Panc1 (cell line): Measurements from ENCODE around the gene HSPBAP1.

Experiments
- POLR2AphosphoS5 ChIP-seq: IDR thresholded peaks from 2 replicates; pipeline ENCODE4 v1.6.1; 2012; ENCODE audit warnings: mild to moderate bottlenecking, low read depth, low read length, moderate library complexity
- SIN3A ChIP-seq: IDR thresholded peaks from 2 replicates; pipeline ENCODE4 v1.6.1; 2012; ENCODE audit warnings: low read depth, mild to moderate bottlenecking, low read length, moderate library complexity, borderline replicate concordance; ENCODE audit not compliant: insufficient read depth
- TCF7L2 ChIP-seq: IDR thresholded peaks from 2 replicates; pipeline ENCODE4 v1.6.1; 2011; ENCODE audit warnings: mild to moderate bottlenecking, low read depth, low read length, inconsistent platforms
- TF ChIP-seq, protein P1 (sequence below): fragments of 450-650 bp; IDR thresholded peaks from 2 replicates; pipeline ENCODE4 v1.5.1; 2017; ENCODE audit warnings: mild to moderate bottlenecking

DNA sequence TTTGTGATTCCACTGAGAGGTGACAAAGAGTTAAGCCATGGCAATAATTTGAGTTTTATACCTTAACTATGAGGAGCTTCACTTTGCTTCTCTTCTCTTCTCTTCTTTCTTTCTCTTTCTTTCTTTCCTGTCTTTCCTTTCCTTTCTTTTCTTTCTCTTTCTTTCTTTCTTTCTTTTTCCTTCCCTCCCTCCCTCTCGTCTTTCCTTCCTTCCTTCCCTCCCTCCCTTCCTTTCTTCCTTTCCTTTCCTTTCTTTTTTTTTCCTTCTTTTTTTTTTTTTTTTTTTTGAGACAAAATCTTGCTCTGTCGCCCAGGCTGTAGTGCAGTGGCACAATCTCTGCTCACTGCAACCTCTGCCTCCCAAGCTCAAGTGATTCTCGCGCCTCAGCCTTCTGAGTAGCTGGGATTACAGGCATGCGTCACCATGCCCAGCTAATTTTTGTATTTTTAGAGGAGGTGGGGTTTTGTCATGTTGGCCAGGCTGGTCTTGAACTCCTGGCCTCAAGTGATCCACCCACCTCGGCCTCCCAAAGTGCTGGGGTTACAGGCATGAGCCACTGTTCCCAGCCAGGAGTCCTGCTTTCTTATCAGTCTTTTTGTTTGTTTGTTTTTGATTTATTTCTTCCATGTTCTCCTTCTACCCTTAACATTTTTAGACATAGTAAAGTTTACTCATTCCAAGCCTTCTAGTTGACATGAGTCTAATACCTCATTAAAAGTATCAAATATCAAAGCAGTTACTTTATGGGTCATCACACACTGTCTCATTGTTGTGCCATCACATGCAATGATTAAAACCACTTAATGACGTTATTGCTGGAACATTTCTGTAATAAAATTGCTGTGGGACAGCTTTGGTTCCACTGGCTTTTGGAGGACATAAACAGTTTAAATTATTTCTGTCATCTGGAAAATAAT is 31.1 kb upstream of the HSPBAP1 start:
- TF ChIP-seq, protein P1, sequence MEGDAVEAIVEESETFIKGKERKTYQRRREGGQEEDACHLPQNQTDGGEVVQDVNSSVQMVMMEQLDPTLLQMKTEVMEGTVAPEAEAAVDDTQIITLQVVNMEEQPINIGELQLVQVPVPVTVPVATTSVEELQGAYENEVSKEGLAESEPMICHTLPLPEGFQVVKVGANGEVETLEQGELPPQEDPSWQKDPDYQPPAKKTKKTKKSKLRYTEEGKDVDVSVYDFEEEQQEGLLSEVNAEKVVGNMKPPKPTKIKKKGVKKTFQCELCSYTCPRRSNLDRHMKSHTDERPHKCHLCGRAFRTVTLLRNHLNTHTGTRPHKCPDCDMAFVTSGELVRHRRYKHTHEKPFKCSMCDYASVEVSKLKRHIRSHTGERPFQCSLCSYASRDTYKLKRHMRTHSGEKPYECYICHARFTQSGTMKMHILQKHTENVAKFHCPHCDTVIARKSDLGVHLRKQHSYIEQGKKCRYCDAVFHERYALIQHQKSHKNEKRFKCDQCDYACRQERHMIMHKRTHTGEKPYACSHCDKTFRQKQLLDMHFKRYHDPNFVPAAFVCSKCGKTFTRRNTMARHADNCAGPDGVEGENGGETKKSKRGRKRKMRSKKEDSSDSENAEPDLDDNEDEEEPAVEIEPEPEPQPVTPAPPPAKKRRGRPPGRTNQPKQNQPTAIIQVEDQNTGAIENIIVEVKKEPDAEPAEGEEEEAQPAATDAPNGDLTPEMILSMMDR = no peak
- TF ChIP-seq SIN3A = no peak
- no peak for TF ChIP-seq POLR2AphosphoS5
- no peak for TF ChIP-seq TCF7L2
